HL-60/S4 treated with retinoic acid at 250 ng/mL for 4 days and 3 days (cell line): ENCODE data around the gene ATF7.

Experiments
- in situ Hi-C: fragments of 300-500 bp; cut with MboI; formaldehyde crosslinking; loops from 2 replicates; pipeline ENCODE4 v1.7.0; 2022; ENCODE audit warnings: low sequenced_read_pairs

Gene ATF7

GRCh38 chr12:53464685-53465418 lies 161.3 kb downstream of the ATF7 start:
- in situ Hi-C loops, result no loop called here

- in situ Hi-C loops, result no loop called here
These were observed 162.2 kb downstream of the ATF7 start for GRCh38 chr12:53463802-53464560.

- in situ Hi-C loops, result no loop called here
These were observed 163.2 kb downstream of the ATF7 start for GRCh38 chr12:53462935-53463334.

- in situ Hi-C loops, result no loop called here
These were observed 164.6 kb downstream of the ATF7 start for GRCh38 chr12:53461591-53461990.

- in situ Hi-C loops, result no loop called here
These were observed 165.1 kb downstream of the ATF7 start for GRCh38 chr12:53461059-53461458.

GRCh38 chr12:53459097-53459496 lies 167.1 kb downstream of the ATF7 start:
- in situ Hi-C loops, result no loop called here
